ENCODE data around the gene SLC18B1. TPM values are rescaled to one million over a fixed set of nuclear protein-coding genes. Genes with fewer than 3 reads are reported as not detected.

Gene SLC18B1
- total RNA-seq, 1 experiment from 2014 or later, result 24.1 TPM

- no peaks in the 10 kb centered on the region for H3K27me3 Mint-ChIP-seq (ENCODE audit: low read depth)
- DNase-seq (ENCODE audit: low spot score) (no peak), ATAC-seq (peak; percentile 96)
- no peaks in the 10 kb centered on the region for H3K36me3 Mint-ChIP-seq
- ChIA-PET CTCF (interaction anchor here (1.3 to 1.4 kb wide), 2 partner anchors 13 to 19 kb away, joined by 3 to 5 read pairs; no protein-coding TSS in a partner anchor), POLR2A (no interaction called here)
- TF ChIP-seq KAT7 (CRISPR knock-in tag; IDR thresholded peaks at IDR 0.05; ENCODE audit: borderline replicate concordance) (no peak), SOX15 (CRISPR knock-in tag; IDR thresholded peaks at IDR 0.05) (no peak), ZNF532 (CRISPR knock-in tag; IDR thresholded peaks at IDR 0.05; ENCODE audit: borderline replicate concordance) (no peak), MLX (CRISPR knock-in tag; IDR thresholded peaks at IDR 0.05) (no peak), IRF1 (CRISPR knock-in tag; IDR thresholded peaks at IDR 0.05) (no peak), JUN (CRISPR knock-in tag; IDR thresholded peaks at IDR 0.05) (no peak), ZSCAN18 (CRISPR knock-in tag; IDR thresholded peaks at IDR 0.05) (no peak), NFATC4 (CRISPR knock-in tag; IDR thresholded peaks at IDR 0.05) (no peak), CDX4 (CRISPR knock-in tag; IDR thresholded peaks at IDR 0.05; ENCODE audit: borderline replicate concordance) (no peak)
- TF ChIP-seq, protein P1, sequence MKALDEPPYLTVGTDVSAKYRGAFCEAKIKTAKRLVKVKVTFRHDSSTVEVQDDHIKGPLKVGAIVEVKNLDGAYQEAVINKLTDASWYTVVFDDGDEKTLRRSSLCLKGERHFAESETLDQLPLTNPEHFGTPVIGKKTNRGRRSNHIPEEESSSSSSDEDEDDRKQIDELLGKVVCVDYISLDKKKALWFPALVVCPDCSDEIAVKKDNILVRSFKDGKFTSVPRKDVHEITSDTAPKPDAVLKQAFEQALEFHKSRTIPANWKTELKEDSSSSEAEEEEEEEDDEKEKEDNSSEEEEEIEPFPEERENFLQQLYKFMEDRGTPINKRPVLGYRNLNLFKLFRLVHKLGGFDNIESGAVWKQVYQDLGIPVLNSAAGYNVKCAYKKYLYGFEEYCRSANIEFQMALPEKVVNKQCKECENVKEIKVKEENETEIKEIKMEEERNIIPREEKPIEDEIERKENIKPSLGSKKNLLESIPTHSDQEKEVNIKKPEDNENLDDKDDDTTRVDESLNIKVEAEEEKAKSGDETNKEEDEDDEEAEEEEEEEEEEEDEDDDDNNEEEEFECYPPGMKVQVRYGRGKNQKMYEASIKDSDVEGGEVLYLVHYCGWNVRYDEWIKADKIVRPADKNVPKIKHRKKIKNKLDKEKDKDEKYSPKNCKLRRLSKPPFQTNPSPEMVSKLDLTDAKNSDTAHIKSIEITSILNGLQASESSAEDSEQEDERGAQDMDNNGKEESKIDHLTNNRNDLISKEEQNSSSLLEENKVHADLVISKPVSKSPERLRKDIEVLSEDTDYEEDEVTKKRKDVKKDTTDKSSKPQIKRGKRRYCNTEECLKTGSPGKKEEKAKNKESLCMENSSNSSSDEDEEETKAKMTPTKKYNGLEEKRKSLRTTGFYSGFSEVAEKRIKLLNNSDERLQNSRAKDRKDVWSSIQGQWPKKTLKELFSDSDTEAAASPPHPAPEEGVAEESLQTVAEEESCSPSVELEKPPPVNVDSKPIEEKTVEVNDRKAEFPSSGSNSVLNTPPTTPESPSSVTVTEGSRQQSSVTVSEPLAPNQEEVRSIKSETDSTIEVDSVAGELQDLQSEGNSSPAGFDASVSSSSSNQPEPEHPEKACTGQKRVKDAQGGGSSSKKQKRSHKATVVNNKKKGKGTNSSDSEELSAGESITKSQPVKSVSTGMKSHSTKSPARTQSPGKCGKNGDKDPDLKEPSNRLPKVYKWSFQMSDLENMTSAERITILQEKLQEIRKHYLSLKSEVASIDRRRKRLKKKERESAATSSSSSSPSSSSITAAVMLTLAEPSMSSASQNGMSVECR (CRISPR knock-in tag; IDR thresholded peaks at IDR 0.05; ENCODE audit: borderline replicate concordance), result no peak
- no peak overlapping the region for H3K27ac Mint-ChIP-seq
- H3K4me3 Mint-ChIP-seq, result no peak overlapping the region
- H3K9me3 Mint-ChIP-seq, result no peaks in the 10 kb centered on the region
- H3K4me1 Mint-ChIP-seq, result peaks cover 19% of the 10 kb centered on the region
Observed at GRCh38 chr6:132843316-132844035, 45.0 kb upstream of the SLC18B1 start.

DNA sequence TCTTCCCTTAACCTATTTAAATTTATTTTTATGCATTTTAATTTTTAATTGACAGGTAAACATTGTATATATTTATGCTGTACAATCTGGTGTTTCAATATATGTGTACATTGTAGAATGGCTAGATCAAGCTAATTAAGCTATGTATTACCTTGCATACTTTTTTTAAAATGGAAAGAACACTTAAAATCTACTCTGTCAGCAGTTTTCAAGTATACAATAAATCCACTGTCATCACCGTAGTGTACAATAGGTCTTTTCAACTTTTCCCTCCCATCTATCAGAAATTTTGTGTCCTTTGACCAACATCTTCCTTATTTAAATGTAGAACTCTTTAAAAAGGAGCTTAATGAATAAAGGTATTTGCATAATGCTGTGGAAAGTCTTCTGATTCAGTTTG lies 43.5 kb upstream of the SLC18B1 start:
- CTCF ChIA-PET, result interaction anchor here (1.0 kb wide), 1 partner anchor 11 kb away, joined by 3 read pairs; no protein-coding TSS in a partner anchor
- POLR2A ChIA-PET, result no interaction called here
- peaks cover 19% of the 10 kb centered on the region for H3K4me1 Mint-ChIP-seq
- ATAC-seq (no peak), DNase-seq (ENCODE audit: low spot score) (no peak)
- H3K4me3 Mint-ChIP-seq, result no peak overlapping the region
- H3K36me3 Mint-ChIP-seq, result no peaks in the 10 kb centered on the region
- no peak overlapping the region for H3K27ac Mint-ChIP-seq
- no peaks in the 10 kb centered on the region for H3K27me3 Mint-ChIP-seq (ENCODE audit: low read depth)
- H3K9me3 Mint-ChIP-seq, result peaks cover 2% of the 10 kb centered on the region
- TF ChIP-seq NFYB (CRISPR knock-in tag; conservative IDR thresholded peaks at IDR 0.05; ENCODE audit: low read depth), result no peak
- no peak for TF ChIP-seq ZNF671 (CRISPR knock-in tag; IDR thresholded peaks at IDR 0.05)
- TF ChIP-seq FOXP4 (CRISPR knock-in tag; IDR thresholded peaks at IDR 0.05), result no peak
- no peak for TF ChIP-seq ZNF396 (CRISPR knock-in tag; IDR thresholded peaks at IDR 0.05; ENCODE audit: borderline replicate concordance)
- TF ChIP-seq, protein P2, sequence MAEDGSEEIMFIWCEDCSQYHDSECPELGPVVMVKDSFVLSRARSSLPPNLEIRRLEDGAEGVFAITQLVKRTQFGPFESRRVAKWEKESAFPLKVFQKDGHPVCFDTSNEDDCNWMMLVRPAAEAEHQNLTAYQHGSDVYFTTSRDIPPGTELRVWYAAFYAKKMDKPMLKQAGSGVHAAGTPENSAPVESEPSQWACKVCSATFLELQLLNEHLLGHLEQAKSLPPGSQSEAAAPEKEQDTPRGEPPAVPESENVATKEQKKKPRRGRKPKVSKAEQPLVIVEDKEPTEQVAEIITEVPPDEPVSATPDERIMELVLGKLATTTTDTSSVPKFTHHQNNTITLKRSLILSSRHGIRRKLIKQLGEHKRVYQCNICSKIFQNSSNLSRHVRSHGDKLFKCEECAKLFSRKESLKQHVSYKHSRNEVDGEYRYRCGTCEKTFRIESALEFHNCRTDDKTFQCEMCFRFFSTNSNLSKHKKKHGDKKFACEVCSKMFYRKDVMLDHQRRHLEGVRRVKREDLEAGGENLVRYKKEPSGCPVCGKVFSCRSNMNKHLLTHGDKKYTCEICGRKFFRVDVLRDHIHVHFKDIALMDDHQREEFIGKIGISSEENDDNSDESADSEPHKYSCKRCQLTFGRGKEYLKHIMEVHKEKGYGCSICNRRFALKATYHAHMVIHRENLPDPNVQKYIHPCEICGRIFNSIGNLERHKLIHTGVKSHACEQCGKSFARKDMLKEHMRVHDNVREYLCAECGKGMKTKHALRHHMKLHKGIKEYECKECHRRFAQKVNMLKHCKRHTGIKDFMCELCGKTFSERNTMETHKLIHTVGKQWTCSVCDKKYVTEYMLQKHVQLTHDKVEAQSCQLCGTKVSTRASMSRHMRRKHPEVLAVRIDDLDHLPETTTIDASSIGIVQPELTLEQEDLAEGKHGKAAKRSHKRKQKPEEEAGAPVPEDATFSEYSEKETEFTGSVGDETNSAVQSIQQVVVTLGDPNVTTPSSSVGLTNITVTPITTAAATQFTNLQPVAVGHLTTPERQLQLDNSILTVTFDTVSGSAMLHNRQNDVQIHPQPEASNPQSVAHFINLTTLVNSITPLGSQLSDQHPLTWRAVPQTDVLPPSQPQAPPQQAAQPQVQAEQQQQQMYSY (CRISPR knock-in tag; IDR thresholded peaks at IDR 0.05), result no peak
